Thyroid gland (tissue), 4 donors: ENCODE measurements around the gene PDPK1. TPM values are rescaled to one million over a fixed set of nuclear protein-coding genes. Genes with fewer than 3 reads are reported as not detected.
"Not testable (repeated sequence)": the region's sequence is repeated elsewhere in the genome, so short reads cannot be mapped to it uniquely, and the experiment has no call there.

Source experiments
- DNase-seq, 2 donors: peaks; one replicate each; pipeline ENCODE4 v3.0.0-alpha.2; 2019
- H3K27ac ChIP-seq, 3 donors: fragments of 200-600 bp; sonication (generic); 1 replicate in 2 of 3; 2 replicates in 1 of 3; pipeline ENCODE4 v1.5.1; 2016 to 2019; ENCODE audit warnings: mild to moderate bottlenecking in 1 of 3, moderate library complexity in 1 of 3
- H3K27me3 ChIP-seq: fragments of 200-600 bp; sonication (generic); one replicate; pipeline ENCODE4 v1.5.1; 2019
- H3K36me3 ChIP-seq, 2 donors: fragments of 200-600 bp; sonication (generic); one replicate each; pipeline ENCODE4 v1.5.1; 2016 to 2019
- H3K4me1 ChIP-seq, 2 donors: fragments of 200-600 bp; sonication (generic); one replicate each; pipeline ENCODE4 v1.5.1; 2017 to 2019
- H3K4me3 ChIP-seq, 3 donors: fragments of 200-600 bp; sonication (generic); replicated peaks in 1 of 3; 1 replicate in 2 of 3; 2 replicates in 1 of 3; pipeline ENCODE4 v1.5.1; 2016; ENCODE audit warnings: mild to moderate bottlenecking in 1 of 3
- H3K9me3 ChIP-seq: fragments of 200-600 bp; sonication (generic); one replicate; pipeline ENCODE4 v1.5.1; 2017
- CTCF ChIP-seq, 6 experiments: fragments of 200-600 bp in 3 of 6; fragments of 450-650 bp in 3 of 6; sonication (generic) in 3 of 6; IDR thresholded peaks; one replicate each; pipeline ENCODE4 v1.5.1; 2016 to 2019; ENCODE audit warnings: antibody characterized with exemption in 6 of 6, mild to moderate bottlenecking in 2 of 6, inconsistent platforms in 1 of 6, moderate library complexity in 1 of 6
- POLR2A ChIP-seq, 2 donors: fragments of 450-650 bp; IDR thresholded peaks; one replicate each; pipeline ENCODE4 v1.6.1; 2017; ENCODE audit warnings: antibody characterized with exemption in 2 of 2, mild to moderate bottlenecking in 2 of 2, moderate library complexity in 1 of 2
- WGBS, 2 donors: methylation state at CpG; one replicate each; pipeline ENCODE4 v1.1.5; 2017; 5-methylcytosine and 5-hydroxymethylcytosine counted together
- intact Hi-C: fragments of 100-400 bp; cut with DNase I; formaldehyde crosslinking; loops from one replicate; pipeline ENCODE4 v1.15.1; 2023
- total RNA-seq, 4 donors: library from RNA; depleted of rRNA; stranded (reverse); fragments of >200 nt; gene quantifications; one replicate each; pipeline ENCODE4 v1.2.3, GENCODE V29; 2016

PDPK1 gene
- total RNA-seq, 4 donors from 2014 or later = 33.3 to 89.0 (median 39.5) TPM

- Histone ChIP-seq H3K27me3 (no peaks in the 10 kb centered on the region), H3K27ac (peak within 1 kb of the TSS; percentile 88 to 95 (median 92)), H3K4me1 (peaks cover 7 to 29% of the 10 kb centered on the region in 2 donors), H3K4me3 (peak within 1 kb of the TSS; percentile 18 to 46 (median 35)), H3K36me3 (peaks cover 0 to 9% of the 10 kb centered on the region in 2 donors), H3K9me3 (no peaks in the 10 kb centered on the region)
- TF ChIP-seq POLR2A (IDR thresholded peaks at IDR 0.05) (no peak), CTCF (IDR thresholded peaks at IDR 0.05) (no peak)
- no peak for DNase-seq
- 20 to 28% methylated on average over 7 to 11 of the region's 11 CpGs for WGBS, 2 donors
- intact Hi-C loops = no loop called here
Observed at GRCh38 chr16:2531371-2531695, 6.5 kb upstream of the PDPK1 start, which contains the start of gene CEMP1. Gene CEMP1, minus strand, starts transcription at chr16:2531408. Its CDS starts 335 bp downstream, at chr16:2531073.

GRCh38 chr16:2531696-2532493 is 5.9 kb upstream of the PDPK1 start:
- H3K27me3 ChIP-seq = no peaks in the 10 kb centered on the region
- TF ChIP-seq POLR2A (IDR thresholded peaks at IDR 0.05) (peak; percentile 17 to 76), CTCF (IDR thresholded peaks at IDR 0.05) (no peak)
- peak; percentile 99 to 100 for DNase-seq
- WGBS, 2 donors = 0 to 2% methylated on average over 7 to 65 of the region's 84 CpGs
- peaks cover 7 to 33% of the 10 kb centered on the region in 2 donors for H3K4me1 ChIP-seq
- peak overlapping the region; percentile 18 to 46 (median 35) for H3K4me3 ChIP-seq
- H3K36me3 ChIP-seq = peaks cover 0 to 9% of the 10 kb centered on the region in 2 donors
- H3K9me3 ChIP-seq = no peaks in the 10 kb centered on the region
- intact Hi-C loops = no loop called here
- H3K27ac ChIP-seq = peak overlapping the region; percentile 88 to 95 (median 92)

- Histone ChIP-seq H3K9me3 (no peaks in the 10 kb centered on the region), H3K4me3 (peak overlapping the region; percentile 18 to 46 (median 35)), H3K27ac (peak overlapping the region; percentile 88 to 95 (median 92)), H3K36me3 (peaks cover 0 to 9% of the 10 kb centered on the region in 2 donors), H3K27me3 (no peaks in the 10 kb centered on the region), H3K4me1 (peaks cover 11 to 36% of the 10 kb centered on the region in 2 donors)
- intact Hi-C loops = no loop called here
- peak; percentile 93 to 94 for DNase-seq
- 1 to 2% methylated on average over 35 to 37 of the region's 37 CpGs for WGBS, 2 donors
- TF ChIP-seq POLR2A (IDR thresholded peaks at IDR 0.05) = peak in 1 of 2 donors; percentile 65
- TF ChIP-seq CTCF (IDR thresholded peaks at IDR 0.05) = no peak
Observed at GRCh38 chr16:2532494-2533141, 5.2 kb upstream of the PDPK1 start.

GRCh38 chr16:2533142-2533755 is 4.6 kb upstream of the PDPK1 start:
- H3K9me3 ChIP-seq, H3K4me3 ChIP-seq, intact Hi-C loops, H3K36me3 ChIP-seq, H3K27me3 ChIP-seq: not testable (repeated sequence)
- DNase-seq = peak in 1 of 2 donors; percentile 29
- peak overlapping the region; percentile 88 to 95 (median 92) for H3K27ac ChIP-seq
- 34 to 44% methylated on average over 16 of the region's 16 CpGs for whole genome bisulfite sequencing, 2 donors
- peaks cover 11 to 36% of the 10 kb centered on the region in 2 donors for H3K4me1 ChIP-seq

- intact Hi-C loops = no loop called here
- Histone ChIP-seq H3K4me3 (no peak overlapping the region), H3K27me3 (no peaks in the 10 kb centered on the region), H3K4me1 (peaks cover 14 to 39% of the 10 kb centered on the region in 2 donors), H3K27ac (peak overlapping the region in 2 of 3 donors; percentile 50 to 92), H3K36me3 (no peaks in the 10 kb centered on the region), H3K9me3 (no peaks in the 10 kb centered on the region)
- no peak for DNase-seq
- no peak for TF ChIP-seq POLR2A (IDR thresholded peaks at IDR 0.05)
- no peak for TF ChIP-seq CTCF (IDR thresholded peaks at IDR 0.05)
- 89 to 92% methylated on average over 11 of the region's 11 CpGs for WGBS, 2 donors
Observed at GRCh38 chr16:2533912-2534311, 3.9 kb upstream of the PDPK1 start.

GRCh38 chr16:2534335-2534734 is 3.5 kb upstream of the PDPK1 start:
- peaks cover 18 to 43% of the 10 kb centered on the region in 2 donors for H3K4me1 ChIP-seq
- intact Hi-C loops = not testable (repeated sequence)

More at GRCh38 chr16:2534335-2534734, 3.5 kb upstream of the PDPK1 start:
- H3K36me3 ChIP-seq, H3K4me3 ChIP-seq, DNase-seq, H3K9me3 ChIP-seq, H3K27me3 ChIP-seq: not testable (repeated sequence)
- peak overlapping the region; percentile 44 to 92 (median 50) for H3K27ac ChIP-seq
- 74 to 78% methylated on average over 5 of the region's 5 CpGs for WGBS, 2 donors
